ENCODE data around the gene NEK3.
"Not testable (repeated sequence)": the region's sequence is repeated elsewhere in the genome, so short reads cannot be mapped to it uniquely, and the experiment has no call there.

The NEK3 gene

DNA sequence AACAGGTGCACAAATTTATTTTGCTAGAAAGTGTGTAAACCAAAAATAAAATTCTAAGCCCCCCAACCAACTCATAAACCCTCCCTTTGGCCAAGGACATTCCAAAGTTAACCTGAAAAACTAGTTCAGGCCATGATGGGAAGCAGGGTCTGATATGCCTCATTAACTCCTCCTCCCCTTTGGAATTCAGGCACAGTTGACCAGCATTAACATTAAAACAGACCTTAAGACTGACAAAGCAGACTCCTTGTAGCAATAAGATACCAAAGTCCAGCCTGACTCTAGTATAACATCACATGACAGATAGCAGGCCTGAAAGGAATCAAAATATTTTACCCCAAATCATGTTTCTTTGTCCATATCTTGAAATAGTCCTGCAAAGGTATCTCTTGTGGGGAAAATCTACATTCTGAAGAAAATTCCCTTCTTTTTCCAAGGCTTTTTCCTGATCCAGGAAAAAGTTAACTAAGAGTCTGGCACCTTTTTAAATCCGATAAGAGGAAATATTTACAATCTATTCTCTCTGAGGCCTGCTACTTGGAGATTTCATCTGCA, 50.2 kb downstream of the NEK3 start:
- no peak for FAIRE-seq
- DNase-seq (ENCODE audit: insufficient read length, low spot score) = no peak
- no peak for TF ChIP-seq POLR2A (IDR thresholded peaks at IDR 0.05; ENCODE audit: low read depth, low read length)

- TF ChIP-seq POLR2A (IDR thresholded peaks at IDR 0.05; ENCODE audit: low read depth, low read length) = no peak
- no peak for FAIRE-seq
- no peak for DNase-seq (ENCODE audit: insufficient read length, low spot score)
Observed at GRCh38 chr13:52105841-52106240, 53.6 kb downstream of the NEK3 start.

- no peak for TF ChIP-seq POLR2A (IDR thresholded peaks at IDR 0.05; ENCODE audit: low read depth, low read length)
- no peak for FAIRE-seq
- DNase-seq (ENCODE audit: insufficient read length, low spot score) = no peak
Observed at GRCh38 chr13:52104624-52105023, 54.8 kb downstream of the NEK3 start.

DNA sequence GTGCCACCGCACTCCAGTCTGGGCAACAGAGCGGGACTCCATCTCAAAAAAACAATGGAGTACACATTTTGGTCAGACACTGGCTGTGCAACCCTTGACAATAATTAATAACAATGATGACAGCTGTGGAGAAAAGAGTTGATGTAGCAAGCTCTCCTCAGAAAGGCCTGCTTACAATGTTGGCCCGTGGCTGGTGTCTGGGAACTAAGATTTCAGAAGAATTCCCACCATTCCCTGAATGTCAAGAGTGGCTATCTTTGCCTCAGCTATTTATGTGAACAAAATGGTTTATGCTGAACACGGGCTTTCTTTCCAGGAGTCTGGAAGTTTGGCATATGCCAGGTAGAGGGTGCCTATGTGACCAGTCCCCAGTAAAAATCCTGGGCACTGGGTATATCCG, 56.0 kb downstream of the NEK3 start:
- FAIRE-seq (no peak), DNase-seq (ENCODE audit: insufficient read length, low spot score) (no peak)
- no peak for TF ChIP-seq POLR2A (IDR thresholded peaks at IDR 0.05; ENCODE audit: low read depth, low read length)

DNA sequence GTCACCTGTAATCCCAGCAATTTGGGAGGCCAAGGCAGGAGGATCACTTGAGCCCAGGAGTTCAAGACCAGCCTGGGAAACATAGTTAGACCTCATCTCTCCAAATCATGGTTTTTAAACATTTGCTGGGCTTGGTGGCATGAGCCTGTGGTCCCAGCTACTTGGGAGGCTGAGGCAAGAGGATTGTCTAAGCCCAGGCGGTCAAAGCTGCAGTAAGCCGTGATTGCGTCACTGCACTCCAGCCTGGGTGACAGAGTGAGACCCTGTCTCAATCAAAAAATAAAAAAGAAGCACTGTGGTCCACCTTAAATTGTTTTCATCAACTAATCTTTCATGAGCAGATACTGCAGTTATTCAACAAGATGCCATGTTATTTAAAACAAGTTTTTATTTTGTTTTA, 57.0 kb downstream of the NEK3 start:
- FAIRE-seq; DNase-seq (ENCODE audit: insufficient read length, low spot score): not testable (repeated sequence)

GRCh38 chr13:52097197-52097596, 62.2 kb downstream of the NEK3 start:
- no peak for TF ChIP-seq POLR2A (IDR thresholded peaks at IDR 0.05; ENCODE audit: low read depth, low read length)
- FAIRE-seq (no peak), DNase-seq (ENCODE audit: insufficient read length, low spot score) (no peak)

DNA sequence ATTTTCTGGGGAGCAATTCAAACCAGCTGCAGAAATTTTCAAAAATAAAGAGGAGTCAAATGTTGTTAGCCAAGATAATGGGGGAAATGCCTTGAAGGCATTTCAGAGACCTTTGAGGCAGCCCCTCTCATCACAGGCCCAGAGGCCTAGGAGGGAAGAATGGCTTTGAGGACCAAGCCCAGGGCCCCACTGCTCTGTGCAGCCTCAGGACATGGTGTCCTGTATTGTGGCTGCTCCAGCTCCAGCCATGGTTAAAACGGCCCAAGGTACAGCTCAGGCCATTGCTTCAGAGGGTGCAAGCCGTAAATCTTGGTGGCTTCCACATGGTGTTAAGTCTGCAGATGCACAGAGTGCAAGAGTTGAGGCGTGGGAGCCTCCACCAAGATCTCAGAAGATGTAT, 62.6 kb downstream of the NEK3 start:
- no peak for FAIRE-seq
- TF ChIP-seq POLR2A (IDR thresholded peaks at IDR 0.05; ENCODE audit: low read depth, low read length) = no peak

DNA sequence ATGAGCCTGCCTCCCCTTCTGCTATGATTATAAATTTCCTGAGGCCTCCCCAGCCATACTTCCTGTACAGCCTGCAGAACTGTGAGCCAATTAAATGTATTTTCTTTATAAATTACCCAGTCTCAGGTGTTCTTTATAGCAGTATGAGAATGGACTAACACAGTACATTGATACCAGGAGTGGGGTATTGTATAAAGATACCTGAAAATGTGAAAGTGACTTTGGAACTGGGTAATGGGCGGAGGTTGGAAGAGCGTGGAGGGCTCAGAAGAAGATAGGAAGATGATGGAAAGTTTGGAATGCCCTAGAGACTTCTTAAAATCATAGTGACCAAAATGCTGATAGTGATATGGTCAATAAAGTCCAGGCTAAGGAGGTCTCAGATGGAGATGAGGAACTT, 63.3 kb downstream of the NEK3 start:
- DNase-seq (ENCODE audit: insufficient read length, low spot score) (no peak), FAIRE-seq (no peak)
- no peak for TF ChIP-seq POLR2A (IDR thresholded peaks at IDR 0.05; ENCODE audit: low read depth, low read length)

More for the DNA sequence above, 62.6 kb downstream of the NEK3 start:
- no peak for DNase-seq (ENCODE audit: insufficient read length, low spot score)

- DNase-seq (ENCODE audit: insufficient read length, low spot score) (no peak), FAIRE-seq (no peak)
- TF ChIP-seq POLR2A (IDR thresholded peaks at IDR 0.05; ENCODE audit: low read depth, low read length) = no peak
Observed at GRCh38 chr13:52092087-52092486, 67.3 kb downstream of the NEK3 start.

- no peak for FAIRE-seq
- DNase-seq (ENCODE audit: insufficient read length, low spot score) = no peak
- TF ChIP-seq POLR2A (IDR thresholded peaks at IDR 0.05; ENCODE audit: low read depth, low read length) = no peak
Observed at GRCh38 chr13:52091473-52091872, 67.9 kb downstream of the NEK3 start.

DNA sequence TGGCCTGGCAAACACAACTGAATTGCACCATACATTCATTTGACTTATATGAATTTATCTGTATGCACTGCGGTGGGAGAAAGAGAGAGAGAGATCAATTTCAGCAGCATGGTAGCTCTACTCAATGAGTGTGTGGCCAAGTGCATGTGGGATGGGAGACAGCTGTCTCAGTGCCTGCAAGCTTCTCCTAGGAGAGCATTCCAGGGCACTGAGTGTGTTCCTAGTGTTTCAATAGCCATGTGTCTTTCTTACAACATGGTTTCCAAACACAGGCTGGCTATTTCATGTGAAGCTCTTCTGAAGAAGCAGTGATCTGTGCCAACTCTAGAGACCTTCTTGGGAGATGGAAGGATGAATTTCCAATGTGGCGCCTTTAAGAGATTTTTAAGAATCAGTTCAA, 74.0 kb downstream of the NEK3 start:
- no peak for TF ChIP-seq POLR2A (IDR thresholded peaks at IDR 0.05; ENCODE audit: low read depth, low read length)
- no peak for DNase-seq (ENCODE audit: insufficient read length, low spot score)
- no peak for FAIRE-seq

GRCh38 chr13:52084981-52085380, 74.4 kb downstream of the NEK3 start:
- not testable (repeated sequence) for FAIRE-seq; DNase-seq (ENCODE audit: insufficient read length, low spot score)
